ENCODE results near the gene KIFC1. TPM values are rescaled to one million over a fixed set of nuclear protein-coding genes. Genes with fewer than 3 reads are reported as not detected.

The KIFC1 gene
- total RNA-seq, 4 donors from 2014 or later: 0.64 to 1.4 TPM; not detected in 2

DNA sequence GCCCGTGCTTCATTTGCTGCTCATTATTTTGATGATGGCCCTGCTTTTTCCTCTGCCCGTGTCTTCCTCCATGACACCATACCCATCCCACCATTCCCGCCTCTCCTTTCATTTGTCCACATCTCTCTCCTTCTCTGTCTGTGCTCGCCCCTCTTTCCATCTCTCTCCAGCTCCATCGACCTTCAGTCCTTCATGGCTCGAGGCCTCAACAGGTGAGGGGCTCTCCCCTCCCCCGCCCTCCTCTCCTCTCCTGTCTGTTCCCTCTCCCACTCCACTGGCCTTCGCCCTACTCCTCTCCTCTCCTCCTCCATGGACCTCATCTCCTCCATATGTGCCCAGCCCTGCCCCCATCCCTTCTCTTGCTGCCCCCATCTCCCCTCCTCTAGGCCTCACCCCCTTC lies 50.7 kb downstream of the KIFC1 start:
- DNase-seq (no peak), ATAC-seq (no peak)
- Histone ChIP-seq H3K27ac (no peak overlapping the region), H3K9me3 (no peaks in the 10 kb centered on the region), H3K27me3 (no peaks in the 10 kb centered on the region), H3K4me3 (no peak overlapping the region), H3K36me3 (no peaks in the 10 kb centered on the region), H3K4me1 (no peaks in the 10 kb centered on the region)
- in situ Hi-C loops (cut with MboI; ENCODE audit: low sequenced_read_pairs in 4 of 4) (loop anchor here in 1 of 4 donors (10.0 kb wide), 1 partner anchor 57 kb away; no protein-coding TSS in a partner anchor), intact Hi-C loops (cut with DNase I; ENCODE audit: low total_unique reads) (no loop called here)
- no peak for TF ChIP-seq POLR2A (IDR thresholded peaks at IDR 0.05)
- TF ChIP-seq, protein P1, sequence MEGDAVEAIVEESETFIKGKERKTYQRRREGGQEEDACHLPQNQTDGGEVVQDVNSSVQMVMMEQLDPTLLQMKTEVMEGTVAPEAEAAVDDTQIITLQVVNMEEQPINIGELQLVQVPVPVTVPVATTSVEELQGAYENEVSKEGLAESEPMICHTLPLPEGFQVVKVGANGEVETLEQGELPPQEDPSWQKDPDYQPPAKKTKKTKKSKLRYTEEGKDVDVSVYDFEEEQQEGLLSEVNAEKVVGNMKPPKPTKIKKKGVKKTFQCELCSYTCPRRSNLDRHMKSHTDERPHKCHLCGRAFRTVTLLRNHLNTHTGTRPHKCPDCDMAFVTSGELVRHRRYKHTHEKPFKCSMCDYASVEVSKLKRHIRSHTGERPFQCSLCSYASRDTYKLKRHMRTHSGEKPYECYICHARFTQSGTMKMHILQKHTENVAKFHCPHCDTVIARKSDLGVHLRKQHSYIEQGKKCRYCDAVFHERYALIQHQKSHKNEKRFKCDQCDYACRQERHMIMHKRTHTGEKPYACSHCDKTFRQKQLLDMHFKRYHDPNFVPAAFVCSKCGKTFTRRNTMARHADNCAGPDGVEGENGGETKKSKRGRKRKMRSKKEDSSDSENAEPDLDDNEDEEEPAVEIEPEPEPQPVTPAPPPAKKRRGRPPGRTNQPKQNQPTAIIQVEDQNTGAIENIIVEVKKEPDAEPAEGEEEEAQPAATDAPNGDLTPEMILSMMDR (IDR thresholded peaks at IDR 0.05 in 4 of 5, conservative IDR thresholded peaks at IDR 0.05 in 1 of 5): no peak

DNA sequence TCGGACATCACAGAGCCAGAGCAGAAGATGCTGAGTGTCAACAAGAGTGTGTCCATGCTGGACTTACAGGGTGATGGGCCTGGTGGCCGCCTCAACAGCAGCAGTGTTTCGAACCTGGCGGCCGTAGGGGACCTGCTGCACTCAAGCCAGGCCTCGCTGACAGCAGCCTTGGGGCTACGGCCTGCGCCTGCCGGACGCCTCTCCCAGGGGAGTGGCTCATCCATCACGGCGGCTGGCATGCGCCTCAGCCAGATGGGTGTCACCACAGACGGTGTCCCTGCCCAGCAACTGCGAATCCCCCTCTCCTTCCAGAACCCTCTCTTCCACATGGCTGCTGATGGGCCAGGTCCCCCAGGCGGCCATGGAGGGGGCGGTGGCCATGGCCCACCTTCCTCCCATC lies 51.4 kb downstream of the KIFC1 start:
- Histone ChIP-seq H3K27ac (no peak overlapping the region), H3K36me3 (no peaks in the 10 kb centered on the region)

DNA sequence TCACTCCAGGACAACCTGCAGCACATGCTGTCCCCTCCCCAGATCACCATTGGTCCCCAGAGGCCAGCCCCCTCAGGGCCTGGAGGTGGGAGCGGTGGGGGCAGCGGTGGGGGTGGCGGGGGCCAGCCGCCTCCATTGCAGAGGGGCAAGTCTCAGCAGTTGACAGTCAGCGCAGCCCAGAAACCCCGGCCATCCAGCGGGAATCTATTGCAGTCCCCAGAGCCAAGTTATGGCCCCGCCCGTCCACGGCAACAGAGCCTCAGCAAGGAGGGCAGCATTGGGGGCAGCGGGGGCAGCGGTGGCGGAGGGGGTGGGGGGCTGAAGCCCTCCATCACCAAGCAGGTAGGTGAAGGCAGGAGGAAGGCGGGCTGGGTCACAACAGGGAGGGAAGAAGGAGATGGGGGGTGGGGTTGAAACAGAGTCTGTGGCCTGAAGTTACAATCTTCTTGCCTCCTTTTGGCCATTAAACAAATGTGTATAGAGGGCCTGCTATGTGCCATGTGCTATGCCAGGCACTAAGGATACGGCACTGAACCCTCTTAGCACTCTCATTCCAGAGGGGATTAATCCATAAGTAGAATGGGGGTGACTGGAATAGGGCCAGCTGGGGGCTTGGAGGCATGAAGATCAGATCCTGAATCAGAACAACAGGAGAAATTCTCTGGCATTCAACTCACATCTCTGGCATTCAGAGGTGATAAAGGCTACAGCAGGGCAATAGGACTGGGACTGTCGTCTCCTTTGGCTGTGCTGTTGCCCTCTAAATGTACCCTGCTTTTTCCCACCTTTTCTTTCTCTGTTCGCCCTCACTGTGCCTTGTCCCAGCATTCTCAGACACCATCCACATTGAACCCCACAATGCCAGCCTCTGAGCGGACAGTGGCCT lies 52.2 kb downstream of the KIFC1 start:
- no peaks in the 10 kb centered on the region for H3K36me3 ChIP-seq
- H3K4me1 ChIP-seq: no peaks in the 10 kb centered on the region
- TF ChIP-seq, protein P1 (IDR thresholded peaks at IDR 0.05 in 4 of 5, conservative IDR thresholded peaks at IDR 0.05 in 1 of 5): no peak
- TF ChIP-seq POLR2A (IDR thresholded peaks at IDR 0.05): no peak
- in situ Hi-C loops (cut with MboI; ENCODE audit: low sequenced_read_pairs in 4 of 4): loop anchor here in 1 of 4 donors (10.0 kb wide), 1 partner anchor 59 kb away; no protein-coding TSS in a partner anchor
- no peaks in the 10 kb centered on the region for H3K27me3 ChIP-seq
- intact Hi-C loops (cut with DNase I; ENCODE audit: low total_unique reads): no loop called here
- no peak overlapping the region for H3K4me3 ChIP-seq
- ATAC-seq: no peak
- H3K27ac ChIP-seq: no peak overlapping the region
- H3K9me3 ChIP-seq: no peaks in the 10 kb centered on the region
- DNase-seq: no peak

More for the DNA sequence above, 51.4 kb downstream of the KIFC1 start:
- in situ Hi-C loops (cut with MboI; ENCODE audit: low sequenced_read_pairs in 4 of 4): loop anchor here in 1 of 4 donors (10.0 kb wide), 1 partner anchor 58 kb away; no protein-coding TSS in a partner anchor
- ATAC-seq (no peak), DNase-seq (no peak)
- no peaks in the 10 kb centered on the region for H3K27me3 ChIP-seq
- no peaks in the 10 kb centered on the region for H3K9me3 ChIP-seq
- TF ChIP-seq, protein P1 (IDR thresholded peaks at IDR 0.05 in 4 of 5, conservative IDR thresholded peaks at IDR 0.05 in 1 of 5): no peak
- no peak for TF ChIP-seq POLR2A (IDR thresholded peaks at IDR 0.05)
- intact Hi-C loops (cut with DNase I; ENCODE audit: low total_unique reads): no loop called here
- no peaks in the 10 kb centered on the region for H3K4me1 ChIP-seq
- no peak overlapping the region for H3K4me3 ChIP-seq

DNA sequence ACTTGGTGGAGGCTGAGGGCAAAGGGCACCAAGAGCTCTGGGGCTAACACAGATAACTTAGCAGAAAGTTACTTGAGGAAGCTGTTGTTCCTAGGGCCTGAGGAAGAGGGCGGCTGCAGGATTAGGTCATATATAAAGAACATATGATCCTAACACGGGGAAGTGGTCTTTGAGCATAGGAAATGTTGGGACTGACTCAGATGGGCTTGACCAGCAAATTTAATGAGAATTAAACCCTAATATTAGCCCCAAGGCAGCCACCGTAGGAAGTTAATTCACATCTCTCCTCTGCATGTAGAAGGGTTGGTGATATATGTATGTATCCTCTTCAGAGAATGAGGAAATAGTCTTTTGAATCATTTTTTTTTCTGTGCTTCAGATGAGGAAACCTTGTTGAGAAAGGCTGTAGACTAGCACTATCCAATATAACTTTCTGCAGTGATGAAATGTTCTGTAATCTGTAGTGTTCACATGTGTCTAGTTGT lies 53.5 kb downstream of the KIFC1 start:
- no peak overlapping the region for H3K4me3 ChIP-seq
- no peaks in the 10 kb centered on the region for H3K4me1 ChIP-seq
- H3K36me3 ChIP-seq: no peaks in the 10 kb centered on the region
- intact Hi-C loops (cut with DNase I; ENCODE audit: low total_unique reads): no loop called here
- TF ChIP-seq, protein P1 (IDR thresholded peaks at IDR 0.05 in 4 of 5, conservative IDR thresholded peaks at IDR 0.05 in 1 of 5): no peak
- no peak for TF ChIP-seq POLR2A (IDR thresholded peaks at IDR 0.05)
- H3K9me3 ChIP-seq: no peaks in the 10 kb centered on the region
- DNase-seq (no peak), ATAC-seq (no peak)
- in situ Hi-C loops (cut with MboI; ENCODE audit: low sequenced_read_pairs in 4 of 4): loop anchor here in 1 of 4 donors (10.0 kb wide), 1 partner anchor 60 kb away; no protein-coding TSS in a partner anchor
- H3K27me3 ChIP-seq: no peaks in the 10 kb centered on the region
- no peak overlapping the region for H3K27ac ChIP-seq

Data from gastrocnemius medialis (tissue), 4 donors.